Adrenal gland (tissue), 12 donors: ENCODE results near the gene SECISBP2L. TPM values are rescaled to one million over a fixed set of nuclear protein-coding genes. Genes with fewer than 3 reads are reported as not detected.

Experiments used
- DNase-seq, 7 donors: peaks; one replicate each; pipeline ENCODE4 v3.0.0-alpha.2; 2019 to 2020
- H3K27ac ChIP-seq, 5 donors: fragments of 200-600 bp; sonication (generic) in 4 of 5; 1 replicate in 3 of 5; 2 replicates in 2 of 5; pipeline versions ENCODE4 v1.5.1 to v1.8.0; 2016 to 2020; ENCODE audit warnings: mild to moderate bottlenecking in 1 of 5
- H3K27me3 ChIP-seq: fragments of 200-600 bp; 2 replicates; pipeline ENCODE4 v1.8.0; 2021
- H3K36me3 ChIP-seq, 2 donors: fragments of 200-600 bp; replicated peaks in 1 of 2; 1 replicate in 1 of 2; 2 replicates in 1 of 2; pipeline versions ENCODE4 v1.5.1 to v1.8.0; 2018 to 2022
- H3K4me1 ChIP-seq, 2 donors: fragments of 200-600 bp; replicated peaks in 1 of 2; 1 replicate in 1 of 2; 2 replicates in 1 of 2; pipeline versions ENCODE4 v1.5.1 to v1.8.0; 2018 to 2021
- H3K4me3 ChIP-seq, 4 donors: fragments of 200-600 bp; sonication (generic) in 3 of 4; one replicate each; pipeline ENCODE4 v1.5.1; 2016 to 2018
- H3K9me3 ChIP-seq, 3 donors: fragments of 200-600 bp; sonication (generic) in 1 of 3; replicated peaks in 1 of 3; 1 replicate in 2 of 3; 2 replicates in 1 of 3; pipeline versions ENCODE4 v1.5.1 to v1.8.0; 2016 to 2021
- CTCF ChIP-seq, 6 experiments: fragments of 450-650 bp in 4 of 6; fragments of 200-600 bp in 2 of 6; sonication (generic) in 1 of 6; IDR thresholded peaks; 1 replicate in 5 of 6; 2 replicates in 1 of 6; pipeline versions ENCODE4 v1.5.1 to v1.8.0; 2016 to 2021; ENCODE audit warnings: antibody characterized with exemption in 6 of 6, mild to moderate bottlenecking in 2 of 6, moderate library complexity in 1 of 6
- POLR2A ChIP-seq, 2 donors: fragments of 450-650 bp; IDR thresholded peaks; one replicate each; pipeline ENCODE4 v1.6.1; 2017; ENCODE audit warnings: antibody characterized with exemption in 2 of 2, mild to moderate bottlenecking in 2 of 2, moderate library complexity in 1 of 2
- WGBS, 4 donors: extraction: QIAGEN DNeasy Blood & Tissue Kit in 2 of 4; methylation state at CpG; one replicate each; pipeline versions ENCODE4 v1.1.5 to v1.1.7; 2013 to 2017; 5-methylcytosine and 5-hydroxymethylcytosine counted together
- intact Hi-C, 2 donors: fragments of 100-400 bp; cut with DNase I; formaldehyde crosslinking; loops; one replicate each; pipeline versions ENCODE4 v1.14.1 to v1.15.0; 2022 to 2023
- polyA plus RNA-seq, 3 donors: library from polyadenylated mRNA; stranded (reverse); fragments of 200-250 nt in 2 of 3; fragments of 350-450 nt in 1 of 3; fragmentation: Illumina TruSeq in 1 of 3; extraction: RNeasy Lipid Tissue Mini Kit (QIAGEN cat#74804) in 1 of 3; gene quantifications; one replicate each; pipeline ENCODE4 v1.2.3, GENCODE V29; 2013 to 2014
- small RNA-seq, 2 donors: library from RNA; depleted of rRNA; stranded (forward); fragments of <200 nt; gene quantifications; one replicate each; pipeline ENCODE3, GENCODE V24; 2016
- total RNA-seq, 9 donors: library from RNA; depleted of rRNA in 4 of 9; stranded (reverse); fragments of >200 nt in 4 of 9; fragments of 120-200 nt in 1 of 9; fragmentation: NEBNext Ultra II Directional in 1 of 9; extraction: Animal tissue kit (Norgen Biotek cat#: 25700) in 1 of 9; gene quantifications; one replicate each; pipeline versions ENCODE4 v1.1.0 to v1.2.4, GENCODE V29; 2013 to 2023
- donor health status: healthy with polysubstance abuse.
- donor health status: Bipolar disorder and iron deficiency.
- donor health status: DM: yes; HTN: yes; CAD: no.
- donor health status: DM: no; HTN: no; CAD: no.
- donor health status: DM: no; HTN: no; CAD: no.
- donor health status: DM: yes; HTN: yes; CAD: no.

Gene SECISBP2L
- total and polyA plus RNA-seq, 12 donors: 9.1 to 117 (median 44.2) TPM

- TF ChIP-seq POLR2A (IDR thresholded peaks at IDR 0.05) (no peak), CTCF (IDR thresholded peaks at IDR 0.05) (no peak)
- intact Hi-C loops: no loop called here
- no peak overlapping the region for H3K4me3 ChIP-seq
- no peaks in the 10 kb centered on the region for H3K36me3 ChIP-seq
- peaks cover 0 to 4% of the 10 kb centered on the region in 2 donors for H3K4me1 ChIP-seq
- WGBS, 4 donors: 81 to 90% (median 84%) methylated on average over 4 of the region's 4 CpGs
- peak in 4 of 7 donors; percentile 9 to 54 (median 30) for DNase-seq
- no peak overlapping the region for H3K27ac ChIP-seq
- H3K9me3 ChIP-seq: no peaks in the 10 kb centered on the region
- H3K27me3 ChIP-seq: no peaks in the 10 kb centered on the region
Measured at GRCh38 chr15:48939648-48940047, 106.6 kb downstream of the SECISBP2L start.

Small RNA genes within 50 kb of the gene (small RNA-seq; reads per million reads assigned to genes)
- gene RF00019: 0 reads per million in 2 donors

Other genes starting within 250 kb of the SECISBP2L start
- 10 to 100 TPM in 1 of 9 donors, 1 to 10 TPM in 8; 1.5 to 14.4 (median 3.9) TPM for gene CEP152, start 235.4 kb downstream of the SECISBP2L start, total RNA-seq
- gene CEP152, start 235.4 kb downstream of the SECISBP2L start, polyA plus RNA-seq: 1 to 10 TPM; 1.2 to 1.9 (median 1.6) TPM
- 100 to 1,000 TPM; 226 to 666 (median 248) TPM for gene EID1, start 168.3 kb downstream of the SECISBP2L start, total RNA-seq
- gene EID1, start 168.3 kb downstream of the SECISBP2L start, polyA plus RNA-seq: 100 to 1,000 TPM; 148 to 247 (median 161) TPM
- gene SHC4, start 82.5 kb downstream of the SECISBP2L start, total RNA-seq: 1 to 10 TPM in 4 of 9 donors, under 1 TPM in 5; 0.42 to 1.8 (median 0.96) TPM
- gene SHC4, start 82.5 kb downstream of the SECISBP2L start, polyA plus RNA-seq: 1 to 10 TPM in 2 of 3 donors, under 1 TPM in 1; 0.40 to 1.4 (median 1.0) TPM
- 100 to 1,000 TPM in 2 of 9 donors, 10 to 100 TPM in 7; 29.7 to 111 (median 83.6) TPM for gene COPS2, start 109.2 kb upstream of the SECISBP2L start, total RNA-seq
- gene COPS2, start 109.2 kb upstream of the SECISBP2L start, polyA plus RNA-seq: 100 to 1,000 TPM in 1 of 3 donors, 10 to 100 TPM in 2; 33.2 to 240 (median 41.2) TPM
- 10 to 100 TPM; 40.3 to 64.2 (median 49.5) TPM for gene GALK2, start 123.8 kb upstream of the SECISBP2L start, total RNA-seq
- gene GALK2, start 123.8 kb upstream of the SECISBP2L start, polyA plus RNA-seq: 10 to 100 TPM; 11.0 to 59.2 (median 13.9) TPM